D341Med (cell line): ENCODE data around the gene RASGEF1B.
"Not testable (repeated sequence)": the region's sequence is repeated elsewhere in the genome, so short reads cannot be mapped to it uniquely, and the experiment has no call there.

Experiments
- DNase-seq: peaks from one replicate; pipeline ENCODE4 v3.0.0; 2012; ENCODE audit warnings: low spot score

The RASGEF1B gene

GRCh38 chr4:81429031-81429430 is 42.7 kb downstream of the RASGEF1B start:
- no peak for DNase-seq

DNA sequence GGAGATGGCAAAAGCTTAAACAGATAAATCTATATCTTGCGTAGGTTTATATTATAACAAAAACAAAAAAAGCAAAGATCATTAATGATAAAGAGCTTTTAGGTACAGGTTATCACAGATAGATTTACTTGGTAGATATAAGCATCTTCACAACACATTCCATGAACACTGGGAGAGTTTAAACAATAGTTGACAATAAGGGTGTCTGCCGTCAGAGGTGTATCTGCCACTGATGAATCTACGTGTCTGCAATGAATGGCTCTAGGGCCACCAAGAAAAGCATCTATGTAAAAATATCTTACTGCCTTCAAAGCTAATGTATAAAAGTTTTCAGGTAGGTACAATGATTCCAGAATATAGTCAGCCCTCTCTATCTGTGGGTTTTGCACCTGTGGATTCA is 43.7 kb downstream of the RASGEF1B start:
- DNase-seq: no peak

DNA sequence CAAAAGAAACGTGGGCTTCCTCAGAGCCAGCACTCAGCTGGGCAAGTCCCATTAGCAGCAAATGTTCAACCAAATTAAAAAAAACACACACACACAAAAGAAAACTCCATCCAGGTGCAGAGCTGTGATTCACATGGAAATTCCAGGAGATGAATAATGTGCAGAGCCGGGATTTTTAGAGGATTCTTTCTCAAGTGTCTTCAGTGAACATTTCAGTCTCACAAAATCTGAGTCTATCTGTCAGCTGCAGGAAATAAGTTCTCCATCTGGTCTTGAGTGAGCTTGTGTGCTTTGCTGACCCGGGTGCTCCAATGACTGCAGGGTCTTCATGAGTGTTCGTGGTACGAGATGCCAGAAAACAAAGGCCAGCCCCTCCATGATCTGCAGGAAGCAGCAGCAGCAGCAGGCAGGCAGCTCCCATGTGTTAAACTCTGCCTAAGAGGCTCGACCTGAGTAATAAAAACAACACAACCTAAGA is 44.3 kb downstream of the RASGEF1B start:
- DNase-seq: no peak

GRCh38 chr4:81426770-81427289 is 44.9 kb downstream of the RASGEF1B start:
- no peak for DNase-seq

GRCh38 chr4:81424816-81425755 is 46.6 kb downstream of the RASGEF1B start:
- no peak for DNase-seq

GRCh38 chr4:81424336-81424735 is 47.4 kb downstream of the RASGEF1B start:
- no peak for DNase-seq

DNA sequence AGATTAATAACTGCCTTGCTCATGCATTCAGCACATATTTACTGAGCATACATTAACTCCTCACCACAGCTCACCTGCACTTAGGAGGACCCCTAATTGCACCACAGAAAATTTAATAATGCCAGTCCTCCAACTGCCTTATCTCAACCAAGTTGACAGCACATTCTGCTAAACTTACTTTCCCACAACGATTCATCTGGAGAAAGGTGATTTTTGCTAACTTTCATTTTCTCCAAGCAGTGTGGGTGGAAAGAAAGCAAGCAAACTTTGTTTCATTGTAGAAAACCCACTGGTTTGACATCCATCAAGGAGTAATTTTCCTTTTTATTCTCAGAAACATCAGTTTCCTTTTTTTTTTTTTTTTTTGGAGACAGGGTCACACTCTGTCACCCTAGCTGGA is 49.1 kb downstream of the RASGEF1B start:
- DNase-seq: no peak

- no peak for DNase-seq
Measured at GRCh38 chr4:81421346-81422218, 50.1 kb downstream of the RASGEF1B start.

GRCh38 chr4:81418572-81418971 is 53.1 kb downstream of the RASGEF1B start:
- no peak for DNase-seq

GRCh38 chr4:81412946-81413495 is 58.7 kb downstream of the RASGEF1B start:
- DNase-seq: peak; percentile 74

DNA sequence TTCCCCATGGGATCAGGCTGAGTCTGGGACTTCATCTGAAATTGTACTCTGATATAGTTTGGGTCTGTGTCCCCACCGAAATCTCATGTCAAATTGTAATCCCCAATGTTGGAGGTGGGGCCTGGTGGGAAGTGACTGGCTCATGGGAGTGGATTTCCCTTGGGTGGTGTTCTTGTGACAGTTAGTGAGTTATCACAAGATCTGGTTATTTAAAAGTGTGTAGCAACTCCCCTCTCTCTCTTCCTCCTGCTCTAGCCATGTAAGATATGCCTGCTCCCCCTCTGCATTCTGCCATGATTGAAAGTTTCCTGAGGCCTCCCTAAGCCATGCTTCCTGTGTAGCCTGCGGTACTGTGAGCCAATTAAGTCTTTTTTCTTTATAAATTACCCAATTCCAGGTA is 61.0 kb downstream of the RASGEF1B start:
- no peak for DNase-seq

DNA sequence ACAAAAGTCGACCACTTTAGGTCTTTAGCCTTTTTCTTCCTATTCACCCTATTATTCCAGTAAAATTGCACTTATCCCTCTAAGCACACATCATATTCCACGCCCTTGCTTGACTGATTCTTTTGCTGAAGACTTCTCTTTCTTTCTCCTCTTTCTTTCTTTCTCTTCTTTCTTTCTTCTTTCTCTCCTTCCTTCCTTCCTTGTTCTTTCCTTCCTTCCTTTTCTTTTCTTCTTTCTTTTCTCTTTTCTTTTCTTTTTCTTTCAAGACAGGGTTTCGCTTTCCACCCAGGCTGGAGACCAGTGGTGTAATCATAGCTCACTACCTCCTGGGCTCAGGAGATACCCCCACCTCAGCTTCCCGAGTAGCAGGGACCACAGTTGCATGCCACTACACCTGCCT is 61.9 kb downstream of the RASGEF1B start:
- no peak for DNase-seq

DNA sequence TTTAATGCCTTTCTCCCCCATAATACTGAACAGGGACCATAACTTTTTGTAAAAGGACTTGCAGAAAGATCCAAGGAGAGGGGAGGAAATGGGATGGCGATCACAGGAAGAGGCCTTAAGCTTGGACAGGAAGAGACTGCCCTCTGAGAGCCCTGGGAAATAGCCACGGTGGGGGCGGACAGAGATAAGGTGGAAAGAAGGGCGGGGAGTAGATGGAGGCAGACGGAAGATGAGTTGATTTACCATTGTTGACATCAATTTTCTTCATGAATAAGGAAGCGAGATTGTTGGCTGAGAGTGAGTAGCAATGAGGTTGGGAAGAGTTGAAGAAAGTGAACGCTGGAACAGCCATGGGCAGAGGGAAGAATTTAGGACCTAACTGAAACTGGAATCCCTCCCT is 63.4 kb downstream of the RASGEF1B start:
- DNase-seq: no peak

DNA sequence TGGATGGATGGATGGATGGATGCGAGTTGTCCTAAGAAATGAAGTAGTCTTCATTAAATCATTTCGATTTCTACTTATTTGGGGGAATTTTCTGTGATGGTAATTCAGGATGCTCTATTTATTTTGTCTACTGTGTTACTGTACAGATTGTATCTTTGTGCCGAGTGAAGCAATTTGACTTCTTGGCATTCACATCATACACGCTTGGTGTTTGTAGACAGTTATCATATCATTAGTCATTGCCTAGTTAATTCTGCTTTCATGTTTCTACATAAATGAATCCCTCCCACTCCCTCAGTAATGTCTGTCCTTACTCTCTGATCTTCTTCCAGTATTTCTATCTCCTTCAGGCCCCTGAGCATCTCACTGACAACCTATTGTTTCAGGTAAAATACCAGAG is 64.0 kb downstream of the RASGEF1B start:
- DNase-seq: no peak

GRCh38 chr4:81406481-81406880 is 65.2 kb downstream of the RASGEF1B start:
- DNase-seq: not testable (repeated sequence)

DNA sequence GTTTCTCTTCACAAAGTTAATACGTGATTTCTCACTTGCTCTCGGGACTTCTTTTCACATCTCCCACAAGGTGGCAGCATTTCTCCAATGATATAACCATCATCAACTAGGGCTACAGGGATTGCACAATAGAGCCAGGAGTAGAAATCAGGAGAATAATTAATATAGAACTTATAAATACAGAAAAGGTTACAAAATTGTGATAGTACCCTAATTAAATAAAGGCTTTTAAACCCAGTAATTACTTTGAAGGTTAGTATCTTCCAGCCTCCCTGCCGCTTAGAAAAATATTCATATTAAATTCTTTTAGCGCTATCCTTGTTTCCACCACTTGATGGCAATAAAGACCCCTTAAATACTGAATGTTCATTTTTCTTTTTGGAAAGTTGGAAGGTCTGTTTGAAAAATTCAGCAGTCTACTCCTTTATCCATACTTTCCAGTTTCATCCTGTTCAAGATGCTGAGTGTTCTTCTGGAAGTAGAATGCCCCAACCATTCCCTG is 65.8 kb downstream of the RASGEF1B start:
- DNase-seq: peak; percentile 63

DNA sequence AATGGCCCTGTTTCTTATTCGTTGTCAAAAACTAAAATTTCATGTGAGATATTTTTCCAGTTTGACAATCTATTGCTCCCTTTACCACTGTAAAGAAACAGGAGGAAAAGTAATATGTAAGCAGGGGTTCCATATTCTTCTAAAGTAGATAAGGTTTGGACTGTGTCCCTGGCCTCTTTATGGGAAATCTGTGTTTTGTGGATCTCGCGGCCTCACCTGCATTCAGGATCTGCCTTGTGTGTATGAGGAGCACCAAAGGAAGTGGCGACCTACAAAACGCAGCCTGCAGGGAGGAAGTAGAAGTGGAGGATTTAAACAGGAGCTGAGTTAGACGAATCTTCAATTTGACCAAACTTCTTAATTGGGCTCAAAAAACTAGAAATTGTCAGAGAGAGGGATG is 67.0 kb downstream of the RASGEF1B start:
- no peak for DNase-seq

GRCh38 chr4:81404294-81404693 is 67.4 kb downstream of the RASGEF1B start:
- peak; percentile 58 for DNase-seq

GRCh38 chr4:81399306-81400086 is 72.2 kb downstream of the RASGEF1B start:
- no peak for DNase-seq

DNA sequence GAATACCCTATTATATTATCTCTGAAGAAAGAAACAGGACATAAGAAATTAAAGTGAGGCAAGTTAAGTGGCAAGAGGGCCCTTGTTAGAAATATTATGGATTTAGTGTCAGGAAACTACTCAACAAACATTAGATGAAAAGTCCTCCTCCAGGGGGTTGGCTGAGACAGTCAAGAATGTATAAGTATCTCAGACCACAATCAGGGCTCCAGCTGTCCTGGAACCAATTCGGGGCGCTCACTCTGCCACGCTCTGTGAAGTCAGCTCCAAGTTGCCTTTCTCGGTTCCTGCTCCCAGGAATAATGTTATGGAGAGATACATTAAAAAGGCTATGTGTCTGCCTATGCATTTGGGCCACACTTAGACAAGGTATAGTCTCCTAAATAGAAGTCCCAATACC is 73.3 kb downstream of the RASGEF1B start:
- no peak for DNase-seq

GRCh38 chr4:81397635-81398034 is 74.1 kb downstream of the RASGEF1B start:
- no peak for DNase-seq
